ENCODE results near the gene ICAM5. TPM values are rescaled to one million over a fixed set of nuclear protein-coding genes. Genes with fewer than 3 reads are reported as not detected.
A peak's percentile ranks its signal among the peaks of the same experiment; 100 is the strongest.

The ICAM5 gene
- total and polyA plus RNA-seq, 9 of the 15 experiments (the other 6 are each of a cell fraction or from before 2014, with no cell fraction given) = 0.10 to 114 (median 13.7) TPM

DNA sequence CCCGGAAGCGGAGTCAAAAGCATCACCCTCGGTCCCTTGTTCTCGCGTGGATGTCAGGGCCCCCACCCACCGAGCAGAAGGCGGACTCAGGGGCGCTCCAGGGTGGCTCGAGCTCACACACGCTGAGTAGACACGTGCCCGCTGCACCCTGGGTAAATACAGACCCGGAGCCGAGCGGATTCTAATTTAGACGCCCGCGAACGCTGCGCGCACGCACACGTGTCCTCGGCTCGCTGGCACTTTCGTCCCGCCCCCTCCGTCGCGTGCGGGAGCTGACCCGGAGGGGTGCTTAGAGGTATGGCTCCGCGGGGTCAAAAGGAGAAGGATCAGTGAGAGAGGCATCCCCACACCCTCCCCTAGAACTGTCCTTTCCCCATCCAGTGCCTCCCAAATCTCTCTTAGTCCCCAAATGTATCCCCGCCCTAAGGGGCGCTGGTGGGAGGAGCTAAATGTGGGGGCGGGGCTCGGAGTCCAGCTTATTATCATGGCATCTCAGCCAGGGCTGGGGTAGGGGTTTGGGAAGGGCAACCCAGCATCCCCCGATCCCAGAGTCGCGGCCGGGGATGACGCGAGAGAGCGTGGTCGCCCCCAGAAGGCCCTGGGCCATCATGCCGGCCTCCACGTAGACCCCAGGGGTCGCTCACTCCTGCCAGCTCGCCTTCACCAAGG is 451 bp upstream of the ICAM5 start (continued):
- TF ChIP-seq DPF2 (IDR thresholded peaks at IDR 0.05) = no peak; the same call in 1 of the 2 replicates
- no peak for TF ChIP-seq RB1 (IDR thresholded peaks at IDR 0.05; ENCODE audit: low read depth)
- no peak for TF ChIP-seq RBM25 (IDR thresholded peaks at IDR 0.05; ENCODE audit: low read depth, low read length, severe bottlenecking)
- no peak for TF ChIP-seq FOSL1 (tag; conservative IDR thresholded peaks at IDR 0.05)
- TF ChIP-seq, protein P1, sequence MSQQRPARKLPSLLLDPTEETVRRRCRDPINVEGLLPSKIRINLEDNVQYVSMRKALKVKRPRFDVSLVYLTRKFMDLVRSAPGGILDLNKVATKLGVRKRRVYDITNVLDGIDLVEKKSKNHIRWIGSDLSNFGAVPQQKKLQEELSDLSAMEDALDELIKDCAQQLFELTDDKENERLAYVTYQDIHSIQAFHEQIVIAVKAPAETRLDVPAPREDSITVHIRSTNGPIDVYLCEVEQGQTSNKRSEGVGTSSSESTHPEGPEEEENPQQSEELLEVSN (IDR thresholded peaks at IDR 0.05; ENCODE audit: borderline replicate concordance in 1 of 2, extremely low read depth in 1 of 2, insufficient read depth in 1 of 2, insufficient read length in 1 of 2, low read depth in 1 of 2, low read length in 1 of 2, poor library complexity in 1 of 2, severe bottlenecking in 1 of 2) = peak; percentile 82 to 97
- no peak for TF ChIP-seq SRSF9 (IDR thresholded peaks at IDR 0.05; ENCODE audit: borderline replicate concordance, low read depth, low read length)
- TF ChIP-seq E2F1 (CRISPR knock-in tag; IDR thresholded peaks at IDR 0.05) = 0 out of 2 replicates have a peak, but pooled peaks have one; percentile 44
- peak; percentile 61 for TF ChIP-seq POLR2AphosphoS5 (IDR thresholded peaks at IDR 0.05; ENCODE audit: control insufficient read depth, insufficient read depth, low read depth, low read length)
- TF ChIP-seq NFYB (IDR thresholded peaks at IDR 0.05; ENCODE audit: extremely low read depth, insufficient read length) = no peak
- TF ChIP-seq NKRF (IDR thresholded peaks at IDR 0.05; ENCODE audit: borderline replicate concordance) = peak; percentile 90
- TF ChIP-seq, protein P2, sequence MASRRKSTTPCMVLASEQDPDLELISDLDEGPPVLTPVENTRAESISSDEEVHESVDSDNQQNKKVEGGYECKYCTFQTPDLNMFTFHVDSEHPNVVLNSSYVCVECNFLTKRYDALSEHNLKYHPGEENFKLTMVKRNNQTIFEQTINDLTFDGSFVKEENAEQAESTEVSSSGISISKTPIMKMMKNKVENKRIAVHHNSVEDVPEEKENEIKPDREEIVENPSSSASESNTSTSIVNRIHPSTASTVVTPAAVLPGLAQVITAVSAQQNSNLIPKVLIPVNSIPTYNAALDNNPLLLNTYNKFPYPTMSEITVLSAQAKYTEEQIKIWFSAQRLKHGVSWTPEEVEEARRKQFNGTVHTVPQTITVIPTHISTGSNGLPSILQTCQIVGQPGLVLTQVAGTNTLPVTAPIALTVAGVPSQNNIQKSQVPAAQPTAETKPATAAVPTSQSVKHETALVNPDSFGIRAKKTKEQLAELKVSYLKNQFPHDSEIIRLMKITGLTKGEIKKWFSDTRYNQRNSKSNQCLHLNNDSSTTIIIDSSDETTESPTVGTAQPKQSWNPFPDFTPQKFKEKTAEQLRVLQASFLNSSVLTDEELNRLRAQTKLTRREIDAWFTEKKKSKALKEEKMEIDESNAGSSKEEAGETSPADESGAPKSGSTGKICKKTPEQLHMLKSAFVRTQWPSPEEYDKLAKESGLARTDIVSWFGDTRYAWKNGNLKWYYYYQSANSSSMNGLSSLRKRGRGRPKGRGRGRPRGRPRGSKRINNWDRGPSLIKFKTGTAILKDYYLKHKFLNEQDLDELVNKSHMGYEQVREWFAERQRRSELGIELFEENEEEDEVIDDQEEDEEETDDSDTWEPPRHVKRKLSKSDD (conservative IDR thresholded peaks at IDR 0.05; ENCODE audit: low read length) = 0 out of 2 replicates have a peak, but pooled peaks have one; percentile 48
- no peak for TF ChIP-seq PRPF4 (IDR thresholded peaks at IDR 0.05; ENCODE audit: insufficient read depth, low read depth, low read length, poor library complexity, severe bottlenecking)
- no peak for TF ChIP-seq ZNF174 (CRISPR knock-in tag; IDR thresholded peaks at IDR 0.05)
- TF ChIP-seq CSDE1 (IDR thresholded peaks at IDR 0.05) = no peak
- no peak for TF ChIP-seq ETS2 (tag; IDR thresholded peaks at IDR 0.05; ENCODE audit: borderline replicate concordance, poor library complexity, severe bottlenecking)
- TF ChIP-seq ZNF77 (CRISPR knock-in tag; IDR thresholded peaks at IDR 0.05) = peak; percentile 45; the same call in 1 of the 2 replicates
- no peak for TF ChIP-seq MCM2 (IDR thresholded peaks at IDR 0.05; ENCODE audit: low read depth)
- TF ChIP-seq FOXP1 (CRISPR knock-in tag; IDR thresholded peaks at IDR 0.05) = peak; percentile 88
- TF ChIP-seq, protein P3, sequence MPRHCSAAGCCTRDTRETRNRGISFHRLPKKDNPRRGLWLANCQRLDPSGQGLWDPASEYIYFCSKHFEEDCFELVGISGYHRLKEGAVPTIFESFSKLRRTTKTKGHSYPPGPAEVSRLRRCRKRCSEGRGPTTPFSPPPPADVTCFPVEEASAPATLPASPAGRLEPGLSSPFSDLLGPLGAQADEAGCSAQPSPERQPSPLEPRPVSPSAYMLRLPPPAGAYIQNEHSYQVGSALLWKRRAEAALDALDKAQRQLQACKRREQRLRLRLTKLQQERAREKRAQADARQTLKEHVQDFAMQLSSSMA (CRISPR knock-in tag; IDR thresholded peaks at IDR 0.05) = 0 out of 2 replicates have a peak, but pooled peaks have one; percentile 10
- no peak for TF ChIP-seq PURB (CRISPR knock-in tag; IDR thresholded peaks at IDR 0.05; ENCODE audit: low read depth)

All from K562 (cell line).